ENCODE data around the gene PPP6R3.

The PPP6R3 gene

DNA sequence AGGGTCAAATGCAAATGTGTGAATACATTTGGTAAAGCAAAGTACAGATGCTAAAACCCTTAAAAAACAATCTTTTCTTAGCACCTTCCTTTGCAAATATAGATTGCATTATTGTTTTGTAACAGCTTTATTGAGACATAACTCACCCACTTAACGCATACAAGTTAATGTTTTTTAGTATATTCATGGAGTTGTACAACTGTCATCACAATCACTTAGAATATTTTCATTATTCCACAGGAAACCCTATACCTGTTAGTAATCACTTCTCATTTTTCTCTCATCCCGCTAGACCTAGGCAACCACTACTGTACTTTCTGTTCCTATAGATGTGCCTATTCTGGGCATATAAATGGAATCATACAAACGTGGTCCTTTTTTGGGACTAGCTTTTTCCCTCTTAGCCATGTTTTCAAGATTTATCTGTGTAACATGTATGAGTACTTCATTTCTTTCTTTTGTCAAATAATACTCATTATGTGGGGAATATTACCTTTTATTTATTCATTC is 34.7 kb downstream of the PPP6R3 start:
- H3K9ac ChIP-seq: no peak overlapping the region
- H3K9me3 ChIP-seq (ENCODE audit: control insufficient read depth, low read length): no peaks in the 10 kb centered on the region
- H3K79me2 ChIP-seq: peaks cover 47% of the 10 kb centered on the region
- peaks cover 9% of the 10 kb centered on the region for H3K4me1 ChIP-seq
- no peak overlapping the region for H3K27ac ChIP-seq
- H2AFZ ChIP-seq: no peak overlapping the region
- H3K4me2 ChIP-seq (ENCODE audit: low read length): no peak overlapping the region
- H3K27me3 ChIP-seq (ENCODE audit: control insufficient read depth, insufficient read depth, low read length): no peaks in the 10 kb centered on the region
- H3K4me3 ChIP-seq (ENCODE audit: low read depth, low read length): no peak overlapping the region
- no peaks in the 10 kb centered on the region for H3K36me3 ChIP-seq (ENCODE audit: control insufficient read depth, insufficient read depth, low read length)
- TF ChIP-seq, protein P1, sequence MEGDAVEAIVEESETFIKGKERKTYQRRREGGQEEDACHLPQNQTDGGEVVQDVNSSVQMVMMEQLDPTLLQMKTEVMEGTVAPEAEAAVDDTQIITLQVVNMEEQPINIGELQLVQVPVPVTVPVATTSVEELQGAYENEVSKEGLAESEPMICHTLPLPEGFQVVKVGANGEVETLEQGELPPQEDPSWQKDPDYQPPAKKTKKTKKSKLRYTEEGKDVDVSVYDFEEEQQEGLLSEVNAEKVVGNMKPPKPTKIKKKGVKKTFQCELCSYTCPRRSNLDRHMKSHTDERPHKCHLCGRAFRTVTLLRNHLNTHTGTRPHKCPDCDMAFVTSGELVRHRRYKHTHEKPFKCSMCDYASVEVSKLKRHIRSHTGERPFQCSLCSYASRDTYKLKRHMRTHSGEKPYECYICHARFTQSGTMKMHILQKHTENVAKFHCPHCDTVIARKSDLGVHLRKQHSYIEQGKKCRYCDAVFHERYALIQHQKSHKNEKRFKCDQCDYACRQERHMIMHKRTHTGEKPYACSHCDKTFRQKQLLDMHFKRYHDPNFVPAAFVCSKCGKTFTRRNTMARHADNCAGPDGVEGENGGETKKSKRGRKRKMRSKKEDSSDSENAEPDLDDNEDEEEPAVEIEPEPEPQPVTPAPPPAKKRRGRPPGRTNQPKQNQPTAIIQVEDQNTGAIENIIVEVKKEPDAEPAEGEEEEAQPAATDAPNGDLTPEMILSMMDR (IDR thresholded peaks at IDR 0.05): no peak

DNA sequence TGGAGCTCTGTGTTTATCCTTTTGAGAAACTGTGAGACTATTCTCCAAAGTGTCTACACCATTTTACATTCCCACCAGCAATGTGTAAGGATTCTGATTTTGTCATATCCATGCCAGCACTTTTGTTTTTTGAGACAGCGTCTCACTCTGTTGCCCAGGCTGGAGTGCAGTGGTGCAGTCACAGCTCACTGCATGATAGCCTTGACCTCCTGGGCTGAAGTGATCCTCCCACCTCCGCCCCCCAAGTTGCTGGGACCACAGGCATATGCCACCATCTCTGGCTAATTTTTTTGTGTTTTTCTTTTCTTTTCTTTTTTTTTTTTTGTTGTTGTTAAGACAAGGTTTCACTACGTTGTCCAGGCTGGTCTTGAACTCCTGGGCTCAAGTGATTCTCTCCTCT is 35.3 kb downstream of the PPP6R3 start:
- TF ChIP-seq, protein P1 (IDR thresholded peaks at IDR 0.05): no peak
- Histone ChIP-seq H3K9ac (no peak overlapping the region), H3K27ac (no peak overlapping the region), H2AFZ (no peak overlapping the region), H3K4me3 (ENCODE audit: low read depth, low read length) (no peak overlapping the region), H3K4me2 (ENCODE audit: low read length) (no peak overlapping the region), H3K27me3 (ENCODE audit: control insufficient read depth, insufficient read depth, low read length) (no peaks in the 10 kb centered on the region), H3K4me1 (peaks cover 5% of the 10 kb centered on the region), H3K9me3 (ENCODE audit: control insufficient read depth, low read length) (no peaks in the 10 kb centered on the region), H3K36me3 (ENCODE audit: control insufficient read depth, insufficient read depth, low read length) (no peaks in the 10 kb centered on the region), H3K79me2 (peaks cover 51% of the 10 kb centered on the region)

DNA sequence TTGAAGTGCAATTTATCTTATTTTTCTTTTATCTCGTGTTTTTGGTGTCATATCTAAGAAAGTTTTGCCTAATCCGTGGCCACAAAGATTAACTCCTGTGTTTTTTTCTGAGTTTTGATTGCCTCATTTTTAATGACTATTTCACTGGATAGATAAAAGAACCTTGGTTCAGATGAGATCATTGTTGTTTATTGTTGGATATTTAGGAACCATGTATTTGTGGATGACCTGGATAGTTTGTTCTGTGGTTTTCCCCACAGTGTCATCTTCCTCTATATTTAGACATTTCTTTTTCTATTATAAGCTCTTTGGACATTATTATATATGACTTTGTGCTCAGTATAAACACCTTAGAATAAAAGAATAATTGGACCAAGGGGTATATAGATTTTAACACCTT is 37.2 kb downstream of the PPP6R3 start:
- Histone ChIP-seq H3K36me3 (ENCODE audit: control insufficient read depth, insufficient read depth, low read length) (no peaks in the 10 kb centered on the region), H3K79me2 (peaks cover 47% of the 10 kb centered on the region), H3K27me3 (ENCODE audit: control insufficient read depth, insufficient read depth, low read length) (no peaks in the 10 kb centered on the region), H3K27ac (no peak overlapping the region), H3K4me1 (peaks cover 13% of the 10 kb centered on the region), H3K4me3 (ENCODE audit: low read depth, low read length) (no peak overlapping the region), H2AFZ (no peak overlapping the region), H3K9me3 (ENCODE audit: control insufficient read depth, low read length) (no peaks in the 10 kb centered on the region), H3K4me2 (ENCODE audit: low read length) (no peak overlapping the region), H3K9ac (no peak overlapping the region)
- TF ChIP-seq, protein P1 (IDR thresholded peaks at IDR 0.05): no peak

DNA sequence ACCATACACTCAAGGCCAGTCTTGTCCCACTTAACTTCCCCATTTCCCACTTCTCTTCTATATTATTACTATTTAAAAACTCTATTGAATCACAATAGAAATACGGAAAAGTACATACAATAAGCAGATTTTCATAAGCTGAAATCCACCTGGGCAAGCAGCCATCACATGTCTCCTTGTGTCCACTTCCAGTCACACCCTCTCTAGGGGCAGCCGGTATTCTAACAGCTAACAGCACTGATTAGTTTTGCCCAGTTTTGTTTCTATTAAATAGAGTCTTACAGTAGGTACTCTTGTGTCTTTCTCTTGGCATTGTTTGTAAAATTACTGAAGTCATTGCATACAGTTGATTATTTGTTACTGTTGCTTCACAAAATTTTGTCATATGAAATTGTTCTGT is 37.8 kb downstream of the PPP6R3 start:
- no peak overlapping the region for H3K4me3 ChIP-seq (ENCODE audit: low read depth, low read length)
- H3K4me2 ChIP-seq (ENCODE audit: low read length): no peak overlapping the region
- H3K27ac ChIP-seq: no peak overlapping the region

More for the DNA sequence above, 37.8 kb downstream of the PPP6R3 start:
- Histone ChIP-seq H3K36me3 (ENCODE audit: control insufficient read depth, insufficient read depth, low read length) (no peaks in the 10 kb centered on the region), H3K4me1 (peaks cover 13% of the 10 kb centered on the region), H2AFZ (no peak overlapping the region), H3K79me2 (peaks cover 45% of the 10 kb centered on the region), H3K27me3 (ENCODE audit: control insufficient read depth, insufficient read depth, low read length) (no peaks in the 10 kb centered on the region), H3K9ac (no peak overlapping the region), H3K9me3 (ENCODE audit: control insufficient read depth, low read length) (no peaks in the 10 kb centered on the region)
- TF ChIP-seq, protein P1 (IDR thresholded peaks at IDR 0.05): no peak
